ENCODE measurements around the gene EPB41L4B.
"Not testable (repeated sequence)": the region's sequence is repeated elsewhere in the genome, so short reads cannot be mapped to it uniquely, and the experiment has no call there.

EPB41L4B gene

GRCh38 chr9:109150925-109151545 lies 169.8 kb downstream of the EPB41L4B start:
- FAIRE-seq, result no peak

- FAIRE-seq, result no peak
Measured at GRCh38 chr9:109149722-109150121, 171.1 kb downstream of the EPB41L4B start.

- FAIRE-seq, result no peak
Measured at GRCh38 chr9:109149089-109149488, 171.8 kb downstream of the EPB41L4B start.

DNA sequence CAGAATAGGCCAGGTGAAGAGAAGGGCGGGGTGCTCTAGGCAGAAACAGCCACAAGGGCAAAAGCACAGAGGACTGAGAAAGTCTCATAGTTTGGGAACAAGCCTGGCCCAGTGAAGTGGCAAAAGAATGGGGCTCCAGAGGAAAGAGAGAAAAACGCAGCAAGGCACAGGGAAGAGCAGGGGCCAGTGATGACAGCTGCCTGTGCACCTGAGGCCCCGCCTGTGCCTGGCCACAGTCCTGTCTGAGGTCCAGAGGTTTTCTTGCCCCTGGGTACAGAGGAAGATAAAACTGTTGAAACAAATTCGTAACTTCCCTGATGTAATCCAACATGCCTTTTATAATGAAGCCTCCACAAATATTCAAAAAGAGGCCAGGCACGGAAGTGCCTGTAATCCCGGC lies 175.8 kb downstream of the EPB41L4B start:
- no peak for FAIRE-seq

GRCh38 chr9:109143881-109144562 lies 176.8 kb downstream of the EPB41L4B start:
- no peak for FAIRE-seq

GRCh38 chr9:109141375-109141774 lies 179.5 kb downstream of the EPB41L4B start:
- FAIRE-seq, result no peak

- no peak for FAIRE-seq
Measured at GRCh38 chr9:109139851-109140250, 181.0 kb downstream of the EPB41L4B start.

DNA sequence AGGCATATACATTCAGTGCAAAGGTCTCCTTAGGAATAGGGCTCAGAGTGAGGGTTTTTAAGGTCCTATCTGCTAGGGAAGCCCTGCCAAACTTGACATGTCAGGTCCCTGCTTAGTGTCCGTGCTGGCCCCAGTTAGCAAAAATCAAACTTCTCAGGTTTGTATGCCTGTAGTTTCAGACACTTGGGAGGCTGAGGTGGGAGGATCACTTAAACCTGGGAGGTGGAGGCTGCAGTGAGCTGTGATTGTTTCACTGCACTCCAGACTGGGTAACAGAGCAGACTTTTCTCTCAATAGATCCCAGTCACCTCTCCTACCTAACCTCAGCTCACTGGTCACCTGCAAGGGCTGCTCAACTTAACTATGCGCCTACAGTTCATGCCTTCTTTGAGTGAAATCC lies 182.4 kb downstream of the EPB41L4B start:
- no peak for FAIRE-seq

DNA sequence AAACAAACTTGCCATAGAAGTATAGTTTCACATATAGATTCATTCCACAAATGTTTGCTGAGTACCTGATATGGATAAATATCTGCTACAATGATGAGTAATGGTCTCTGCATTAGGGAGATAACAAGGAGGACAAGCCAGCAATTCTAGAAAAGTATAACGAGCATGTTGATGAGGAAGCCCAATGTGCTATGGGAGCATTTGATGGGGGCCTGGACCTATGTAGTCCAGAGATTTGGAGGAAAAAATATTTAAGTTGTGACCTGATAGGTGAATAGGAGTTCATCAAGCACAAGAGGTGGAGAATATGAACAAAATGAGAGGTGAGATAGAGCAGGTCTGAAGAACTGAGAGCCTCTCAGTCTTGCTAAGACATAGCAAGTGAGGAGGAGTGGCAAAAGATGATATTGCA lies 186.7 kb downstream of the EPB41L4B start:
- FAIRE-seq, result no peak

DNA sequence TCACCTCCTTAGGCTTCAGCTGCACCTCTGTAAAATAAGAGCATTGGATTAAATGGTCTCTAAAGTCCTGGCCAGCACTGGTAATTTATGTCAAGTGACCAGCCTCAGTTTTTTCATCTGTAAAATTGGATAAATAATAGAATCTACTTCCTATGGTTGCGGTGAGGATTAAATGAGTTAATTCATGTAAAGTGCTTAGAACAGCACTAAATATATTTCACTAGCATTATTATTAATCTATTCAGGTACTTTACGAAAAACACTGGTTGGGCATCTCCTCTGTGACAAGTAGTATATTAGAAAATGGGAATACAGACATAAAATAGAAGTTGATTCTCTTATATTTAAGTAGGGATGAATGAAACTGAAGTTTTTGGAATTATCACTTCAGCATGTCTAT lies 187.3 kb downstream of the EPB41L4B start:
- FAIRE-seq, result no peak

GRCh38 chr9:109132567-109133021 lies 188.3 kb downstream of the EPB41L4B start:
- no peak for FAIRE-seq

DNA sequence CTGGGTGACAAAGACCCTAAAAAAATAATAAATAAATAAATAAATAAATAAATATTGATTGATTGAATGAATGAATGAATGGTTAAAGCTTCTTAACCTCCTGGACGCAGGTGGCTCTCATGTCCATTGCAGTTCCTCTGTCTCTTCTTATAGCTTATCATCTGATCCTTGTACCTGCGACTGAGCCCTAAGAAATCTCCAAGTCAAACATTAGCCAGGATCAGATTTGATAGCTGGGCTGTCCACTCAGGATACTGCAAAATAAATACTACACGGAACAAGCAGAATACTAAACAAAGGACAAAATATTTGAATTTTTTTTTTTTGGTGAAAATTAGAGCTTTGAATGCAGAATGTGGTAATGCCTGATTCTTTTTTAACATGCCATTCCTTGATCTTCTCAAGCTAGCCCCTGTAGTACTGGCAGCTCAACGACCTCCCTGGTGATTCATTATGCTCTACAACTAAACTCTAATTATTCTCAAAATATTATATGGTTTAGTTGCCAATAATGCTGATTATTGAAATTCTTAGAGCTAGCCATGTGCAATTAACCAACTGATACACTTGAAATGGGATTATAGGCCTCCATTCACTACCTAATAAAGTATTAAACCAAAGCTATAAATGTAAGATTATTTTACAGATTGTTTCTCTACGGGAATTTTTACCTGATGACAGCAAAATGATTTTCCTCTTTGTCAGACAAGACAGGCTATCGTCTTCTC lies 191.2 kb downstream of the EPB41L4B start:
- FAIRE-seq, result no peak

- FAIRE-seq, result not testable (repeated sequence)
Measured at GRCh38 chr9:109126671-109127070, 194.2 kb downstream of the EPB41L4B start.

- no peak for FAIRE-seq
Measured at GRCh38 chr9:109124121-109124520, 196.7 kb downstream of the EPB41L4B start.

GRCh38 chr9:109122726-109123621 lies 197.9 kb downstream of the EPB41L4B start:
- FAIRE-seq, result no peak

All from A204.1 (cell line).